ENCODE data around the gene TAC3.
"Not testable (repeated sequence)": the region's sequence is repeated elsewhere in the genome, so short reads cannot be mapped to it uniquely, and the experiment has no call there.

- not testable (repeated sequence) for TF ChIP-seq CTCF (IDR thresholded peaks at IDR 0.05); POLR2A (IDR thresholded peaks at IDR 0.05; ENCODE audit: low read depth)
Measured at GRCh38 chr12:57022324-57022723, 6.0 kb upstream of the TAC3 start.
